ENCODE data around the gene SPRY2. TPM values are rescaled to one million over a fixed set of nuclear protein-coding genes. Genes with fewer than 3 reads are reported as not detected.

Gene SPRY2
- total RNA-seq, 1 donor from 2014 or later, result 34.6 TPM

GRCh38 chr13:80374901-80375300 is 34.0 kb upstream of the SPRY2 start:
- Histone ChIP-seq H3K27ac (replicated peaks) (peak overlapping the region; percentile 43), H3K27me3 (ENCODE audit: low read depth) (no peaks in the 10 kb centered on the region), H3K4me1 (no peaks in the 10 kb centered on the region), H3K36me3 (no peaks in the 10 kb centered on the region), H3K4me3 (no peak overlapping the region), H3K9me3 (replicated peaks) (no peaks in the 10 kb centered on the region)
- intact Hi-C loops (cut with micrococcal nuclease), result no loop called here
- no peak for DNase-seq
- TF ChIP-seq CTCF (IDR thresholded peaks at IDR 0.05; ENCODE audit: borderline replicate concordance), result no peak

GRCh38 chr13:80374444-80374843 is 33.5 kb upstream of the SPRY2 start:
- intact Hi-C loops (cut with micrococcal nuclease), result no loop called here
- DNase-seq, result peak; percentile 75
- H3K9me3 ChIP-seq (replicated peaks), result no peaks in the 10 kb centered on the region
- H3K27me3 ChIP-seq (ENCODE audit: low read depth), result no peaks in the 10 kb centered on the region
- H3K27ac ChIP-seq (replicated peaks), result peak overlapping the region; percentile 68
- H3K4me1 ChIP-seq, result no peaks in the 10 kb centered on the region
- no peak for TF ChIP-seq CTCF (IDR thresholded peaks at IDR 0.05; ENCODE audit: borderline replicate concordance)
- no peak overlapping the region for H3K4me3 ChIP-seq
- no peaks in the 10 kb centered on the region for H3K36me3 ChIP-seq

- Histone ChIP-seq H3K27ac (replicated peaks) (no peak overlapping the region), H3K27me3 (ENCODE audit: low read depth) (no peaks in the 10 kb centered on the region), H3K9me3 (replicated peaks) (no peaks in the 10 kb centered on the region), H3K4me3 (no peak overlapping the region), H3K4me1 (no peaks in the 10 kb centered on the region), H3K36me3 (no peaks in the 10 kb centered on the region)
- intact Hi-C loops (cut with micrococcal nuclease), result no loop called here
- no peak for DNase-seq
- no peak for TF ChIP-seq CTCF (IDR thresholded peaks at IDR 0.05; ENCODE audit: borderline replicate concordance)
Observed at GRCh38 chr13:80371840-80372509, 31.0 kb upstream of the SPRY2 start.

GRCh38 chr13:80367473-80367872 is 26.5 kb upstream of the SPRY2 start:
- intact Hi-C loops (cut with micrococcal nuclease), result loop anchor here (10.0 kb wide), 1 partner anchor 593 kb away; no protein-coding TSS in a partner anchor
- H3K4me1 ChIP-seq, result peaks cover 5% of the 10 kb centered on the region
- no peak overlapping the region for H3K27ac ChIP-seq (replicated peaks)
- no peaks in the 10 kb centered on the region for H3K36me3 ChIP-seq
- H3K27me3 ChIP-seq (ENCODE audit: low read depth), result no peaks in the 10 kb centered on the region
- DNase-seq, result no peak
- TF ChIP-seq CTCF (IDR thresholded peaks at IDR 0.05; ENCODE audit: borderline replicate concordance), result no peak
- H3K9me3 ChIP-seq (replicated peaks), result no peaks in the 10 kb centered on the region
- H3K4me3 ChIP-seq, result no peak overlapping the region

GRCh38 chr13:80363890-80364503 is 23.1 kb upstream of the SPRY2 start:
- Histone ChIP-seq H3K9me3 (replicated peaks) (no peaks in the 10 kb centered on the region), H3K27me3 (ENCODE audit: low read depth) (no peaks in the 10 kb centered on the region), H3K27ac (replicated peaks) (peak overlapping the region; percentile 24), H3K4me3 (peak overlapping the region; percentile 43), H3K4me1 (peaks cover 30% of the 10 kb centered on the region), H3K36me3 (no peaks in the 10 kb centered on the region)
- intact Hi-C loops (cut with micrococcal nuclease), result loop anchor here (10.0 kb wide), 1 partner anchor 589 kb away; no protein-coding TSS in a partner anchor
- no peak for DNase-seq
- peak; percentile 91 for TF ChIP-seq CTCF (IDR thresholded peaks at IDR 0.05; ENCODE audit: borderline replicate concordance)

All from left ventricle myocardium inferior (tissue), 1 donor.